HG03457 (cell line): ENCODE measurements around the gene STX8.
A peak's percentile ranks its signal among the peaks of the same experiment; 100 is the strongest.
"Not testable (repeated sequence)": the region's sequence is repeated elsewhere in the genome, so short reads cannot be mapped to it uniquely, and the experiment has no call there.

Experiments used
- ATAC-seq: cut with Tn5 transposase; IDR thresholded peaks from one replicate; pipeline ENCODE4 v1.9.1; 2021; ENCODE audit warnings: moderate number of reproducible peaks; ENCODE audit not compliant: unreplicated experiment

STX8 gene, protein sequence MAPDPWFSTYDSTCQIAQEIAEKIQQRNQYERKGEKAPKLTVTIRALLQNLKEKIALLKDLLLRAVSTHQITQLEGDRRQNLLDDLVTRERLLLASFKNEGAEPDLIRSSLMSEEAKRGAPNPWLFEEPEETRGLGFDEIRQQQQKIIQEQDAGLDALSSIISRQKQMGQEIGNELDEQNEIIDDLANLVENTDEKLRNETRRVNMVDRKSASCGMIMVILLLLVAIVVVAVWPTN

DNA sequence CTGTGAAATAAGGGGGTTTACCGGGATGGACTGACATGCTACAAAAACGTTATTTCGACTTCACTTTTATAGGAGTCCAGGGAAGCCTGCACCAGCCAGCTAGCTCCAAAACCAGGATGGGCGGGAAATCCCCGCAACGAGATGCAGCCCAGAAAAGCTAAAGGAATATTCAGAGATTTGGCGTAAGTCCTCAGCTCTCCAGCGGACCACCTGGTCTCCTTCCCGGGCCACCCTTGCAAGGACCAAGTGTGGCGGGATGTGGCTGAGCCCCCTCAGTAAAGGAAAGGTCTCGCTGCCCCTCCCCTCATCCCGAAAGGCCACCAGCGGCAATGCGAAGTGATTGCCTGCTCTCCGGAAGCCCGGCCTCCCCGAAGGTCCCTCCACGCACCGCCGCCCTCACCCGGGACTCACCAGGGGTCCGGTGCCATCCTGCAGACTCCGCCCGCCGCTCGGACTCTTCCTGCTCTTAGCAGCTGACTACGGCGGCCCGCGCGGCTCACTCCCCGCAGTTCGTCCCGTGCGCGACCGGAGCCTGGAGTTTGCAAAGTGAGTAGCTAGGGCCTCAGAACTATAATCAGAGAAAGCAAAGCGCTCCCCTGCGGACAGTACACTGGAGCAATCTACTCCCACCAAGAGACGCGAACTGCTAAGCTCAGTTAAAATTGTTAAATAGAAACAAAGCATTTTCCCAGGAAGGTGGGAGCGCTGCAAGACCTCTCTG is at the start of gene STX8:
Gene STX8 (minus strand): TSS at position 440 of the 721 bp plus-strand sequence. CDS start 12 bp downstream, at position 428.
- ATAC-seq: peak; percentile 77

DNA sequence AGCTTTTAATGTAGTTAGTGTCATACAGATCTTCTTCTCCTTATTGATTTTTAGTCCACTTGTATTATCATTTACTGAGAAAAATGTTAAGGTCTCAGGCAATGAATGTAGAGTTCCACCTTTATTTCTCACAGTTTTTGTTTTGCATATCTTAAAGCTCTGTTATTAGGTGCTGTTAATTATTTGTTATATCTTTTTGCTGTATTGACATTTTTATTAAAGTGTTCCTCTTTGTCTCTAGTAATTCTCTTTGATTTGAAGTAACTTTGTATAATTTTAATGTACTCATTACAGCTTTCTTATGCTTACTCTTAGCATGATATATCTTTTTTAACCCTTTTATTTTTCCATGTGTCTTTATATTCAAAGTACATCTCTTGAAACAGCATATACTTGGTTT is 47.3 kb upstream of the STX8 start:
- no peak for ATAC-seq

DNA sequence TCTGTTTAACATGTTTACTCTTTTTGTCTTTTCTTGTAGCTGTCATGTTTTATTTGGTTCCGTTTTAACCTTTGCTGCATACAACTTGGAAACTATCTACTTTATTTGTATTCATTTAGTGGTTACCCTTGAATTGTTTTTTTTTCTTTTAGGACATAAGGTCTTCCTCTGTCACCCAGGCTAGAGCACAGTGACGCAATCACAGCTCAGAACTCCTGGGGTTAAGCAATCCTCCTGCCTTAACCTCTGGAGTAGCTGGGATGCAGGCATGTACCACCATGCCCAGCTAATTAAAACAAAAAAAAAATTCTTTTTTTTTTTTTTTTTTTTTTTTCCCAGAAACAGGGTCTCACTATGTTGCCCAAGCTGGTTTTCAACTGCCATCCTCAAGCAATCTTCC is 39.9 kb upstream of the STX8 start:
- ATAC-seq: no peak

DNA sequence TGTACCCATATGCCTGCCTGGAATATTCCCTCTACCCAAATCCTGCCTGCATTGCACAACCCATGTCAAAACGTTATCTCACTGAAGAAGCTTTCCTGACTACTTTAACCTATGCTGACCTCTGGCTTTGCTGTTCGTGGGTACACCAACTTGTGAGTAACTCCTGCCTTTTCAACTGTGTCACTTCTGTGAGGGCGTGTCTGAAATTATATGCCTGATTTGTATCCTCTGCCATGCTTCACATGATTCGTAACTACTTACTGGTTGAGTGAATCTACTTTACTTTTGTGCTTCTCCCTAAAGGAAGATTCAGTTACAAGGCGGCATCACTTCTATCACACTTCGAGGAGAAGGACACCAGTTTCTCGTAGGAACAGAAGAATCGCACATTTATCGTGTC is 36.4 kb upstream of the STX8 start:
- no peak for ATAC-seq

DNA sequence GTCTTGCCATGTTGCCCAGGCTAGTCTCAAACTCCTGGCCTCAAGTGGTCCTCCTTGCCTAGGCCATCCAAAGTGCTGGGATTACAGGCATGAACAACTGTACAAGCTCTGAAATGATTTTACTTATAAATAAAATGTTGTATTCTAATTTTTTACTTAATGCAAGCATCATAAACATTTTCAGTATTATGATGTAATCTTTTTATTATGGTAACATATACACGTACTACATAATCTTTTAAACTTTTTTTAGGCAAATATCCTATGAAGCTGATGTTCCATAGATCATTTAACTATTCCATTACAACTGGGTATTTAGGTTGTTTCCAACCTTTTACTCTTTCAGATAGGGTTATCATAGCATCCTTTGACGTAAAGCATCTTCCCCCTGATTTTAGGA is 35.9 kb upstream of the STX8 start:
- no peak for ATAC-seq

DNA sequence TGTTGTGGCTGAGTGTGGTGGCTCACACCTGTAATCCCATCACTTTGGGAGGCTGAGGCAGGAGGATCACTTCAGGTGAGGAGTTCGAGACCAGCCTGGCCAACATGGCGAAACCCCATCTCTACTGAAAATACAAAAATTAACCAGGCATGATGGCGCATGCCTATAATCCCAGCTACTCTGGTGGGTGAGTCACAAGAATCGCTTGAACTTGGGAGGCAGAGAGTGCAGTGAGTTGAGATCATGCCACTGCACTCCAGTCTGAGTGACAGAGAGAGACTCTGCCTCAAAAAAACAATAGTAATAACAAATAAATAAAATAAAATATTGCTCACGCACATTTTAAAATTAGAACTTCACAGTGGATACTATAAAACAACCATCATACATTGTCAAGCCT is 31.4 kb upstream of the STX8 start:
- not testable (repeated sequence) for ATAC-seq

DNA sequence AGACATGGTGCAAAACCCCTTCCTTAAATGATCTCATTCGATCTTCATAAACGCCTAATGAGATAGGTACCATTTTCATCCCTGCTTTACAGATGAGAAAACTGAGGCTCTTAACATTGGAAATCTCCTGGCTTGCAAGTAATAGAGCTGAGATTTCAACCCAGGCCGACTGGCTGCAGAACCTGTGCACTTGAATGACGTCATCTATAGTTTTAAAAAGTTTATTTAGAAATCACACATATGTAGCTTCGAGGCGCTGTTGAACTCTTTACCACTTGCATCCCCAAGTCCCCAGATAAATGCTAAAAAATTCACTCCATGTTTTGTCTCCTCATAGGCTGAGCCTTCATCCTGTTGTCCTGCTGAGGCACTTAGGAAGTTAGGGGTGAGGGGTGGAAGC is 30.8 kb upstream of the STX8 start:
- ATAC-seq: no peak

DNA sequence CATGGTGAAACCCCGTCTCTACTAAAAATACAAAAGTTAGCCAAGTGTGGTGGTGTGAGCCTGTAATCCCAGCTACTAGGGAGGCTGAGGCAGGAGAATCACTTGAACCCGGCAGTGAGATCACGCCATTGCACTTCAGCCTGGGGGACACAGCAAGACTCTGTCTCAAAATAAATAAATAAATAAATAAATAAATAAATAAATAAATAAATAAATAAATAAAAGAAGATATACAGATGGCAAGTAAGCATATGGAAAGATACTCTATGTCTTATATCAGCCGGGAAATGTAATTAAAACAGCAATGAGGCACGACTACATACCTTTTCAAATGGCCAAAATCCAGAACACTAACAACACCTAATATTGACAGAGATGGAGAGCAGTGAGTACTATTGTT is 29.0 kb upstream of the STX8 start:
- not testable (repeated sequence) for ATAC-seq

DNA sequence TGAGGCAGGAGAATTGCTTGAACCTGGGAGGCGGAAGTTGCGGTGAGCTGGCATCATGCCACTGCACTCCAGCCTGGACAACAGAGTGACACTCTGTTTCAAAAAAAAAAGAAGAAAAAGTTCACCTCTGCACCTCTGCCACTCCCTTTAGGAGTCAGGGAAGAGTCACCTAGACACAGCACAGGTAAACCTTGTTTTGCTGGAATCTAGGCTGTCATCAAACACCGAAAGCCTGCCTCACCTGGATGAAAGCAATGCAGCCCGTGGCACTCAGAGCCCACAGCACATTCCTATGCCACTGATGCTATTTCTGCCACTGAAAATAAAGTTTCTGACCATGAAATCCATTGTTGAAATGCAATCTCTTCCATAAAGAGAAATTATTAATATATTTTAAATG is 23.0 kb upstream of the STX8 start:
- ATAC-seq: no peak

DNA sequence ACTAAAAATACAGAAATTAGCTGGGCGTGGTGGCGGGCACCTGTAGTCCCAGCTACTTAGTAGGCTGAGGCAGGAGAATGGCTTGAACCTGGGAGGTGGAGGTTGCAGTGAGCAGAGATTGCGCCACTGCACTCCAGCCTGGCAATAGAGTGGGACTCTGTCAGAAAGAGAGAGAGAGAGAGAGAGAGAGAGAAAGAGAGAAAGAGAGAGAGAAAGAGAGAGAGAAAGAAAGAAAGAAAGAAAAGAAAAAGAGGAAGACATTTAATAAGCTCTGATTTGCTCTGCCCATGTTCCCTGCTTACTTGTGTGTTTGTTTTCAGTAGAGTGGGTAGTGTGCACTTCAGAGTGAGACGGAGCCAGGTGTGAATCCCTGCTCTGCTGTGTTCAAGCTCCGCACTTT is 22.0 kb upstream of the STX8 start:
- not testable (repeated sequence) for ATAC-seq

DNA sequence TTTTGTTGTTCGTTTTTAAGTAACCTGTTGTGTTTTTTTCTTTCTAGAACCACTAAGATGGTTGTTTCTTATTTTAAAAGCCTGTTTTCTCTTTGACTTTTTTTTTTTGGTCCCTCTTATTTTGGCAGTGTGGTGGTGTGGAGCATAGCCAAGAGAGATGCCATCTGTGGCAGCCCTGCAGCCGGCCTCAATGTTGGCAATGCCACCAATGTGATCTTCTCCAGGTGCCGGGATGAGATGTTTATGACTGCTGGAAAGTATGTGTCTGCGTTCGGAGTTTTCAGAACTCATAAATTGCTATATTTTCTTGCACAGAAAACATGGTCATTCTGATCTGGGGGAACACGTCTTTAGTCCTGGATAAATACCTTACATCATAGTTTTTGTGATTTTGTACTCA is 18.4 kb upstream of the STX8 start:
- no peak for ATAC-seq

DNA sequence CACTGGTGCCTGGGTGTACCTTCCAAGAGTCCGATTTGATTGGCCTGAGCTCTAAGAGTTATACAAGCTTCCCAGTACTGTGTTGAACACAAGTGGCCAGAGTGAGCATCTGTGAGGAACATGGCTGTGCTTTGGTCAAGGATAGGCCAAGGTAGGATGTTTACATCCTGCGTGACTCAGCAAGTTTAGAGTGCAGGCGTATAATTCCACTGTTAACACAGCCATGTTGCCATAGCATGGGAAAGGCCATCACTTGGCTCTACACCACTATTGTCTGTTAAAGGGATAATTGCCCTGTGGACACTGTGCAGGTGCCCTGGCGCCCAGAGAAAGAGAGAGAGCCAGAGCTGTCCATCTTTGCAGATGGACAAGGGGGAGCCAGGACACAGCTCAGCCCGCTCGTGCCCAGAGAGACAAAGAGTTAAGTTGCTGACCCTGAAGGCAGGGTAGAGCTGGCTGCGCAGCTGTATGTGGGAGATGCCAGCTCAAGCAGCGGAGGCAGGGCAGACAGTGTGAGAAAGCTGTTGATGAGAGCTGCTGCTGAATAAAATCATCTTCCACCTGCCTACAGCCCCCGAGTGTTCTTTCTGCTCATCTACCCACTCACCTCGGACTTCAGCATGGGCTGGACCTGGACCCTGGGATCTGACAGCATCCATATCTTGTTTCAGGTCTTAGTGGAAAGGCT is 12.5 kb upstream of the STX8 start:
- no peak for ATAC-seq

DNA sequence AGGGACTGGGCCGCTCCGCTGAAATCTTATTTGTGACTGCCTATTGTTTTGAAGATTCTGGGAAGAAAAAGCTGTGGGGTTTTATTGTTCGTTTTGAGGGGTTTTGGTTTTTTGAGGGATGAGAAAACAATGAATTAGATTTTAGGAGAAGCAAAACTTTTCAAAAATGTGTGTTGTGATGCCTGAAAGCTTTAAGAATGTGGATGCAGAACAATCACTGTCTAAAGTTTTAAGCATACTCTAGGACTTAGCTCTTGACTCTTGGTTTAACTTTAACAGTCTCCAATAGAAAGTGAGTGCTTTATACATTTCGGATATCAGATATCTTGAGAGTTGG is 1.7 kb upstream of the STX8 start:
- ATAC-seq: no peak

DNA sequence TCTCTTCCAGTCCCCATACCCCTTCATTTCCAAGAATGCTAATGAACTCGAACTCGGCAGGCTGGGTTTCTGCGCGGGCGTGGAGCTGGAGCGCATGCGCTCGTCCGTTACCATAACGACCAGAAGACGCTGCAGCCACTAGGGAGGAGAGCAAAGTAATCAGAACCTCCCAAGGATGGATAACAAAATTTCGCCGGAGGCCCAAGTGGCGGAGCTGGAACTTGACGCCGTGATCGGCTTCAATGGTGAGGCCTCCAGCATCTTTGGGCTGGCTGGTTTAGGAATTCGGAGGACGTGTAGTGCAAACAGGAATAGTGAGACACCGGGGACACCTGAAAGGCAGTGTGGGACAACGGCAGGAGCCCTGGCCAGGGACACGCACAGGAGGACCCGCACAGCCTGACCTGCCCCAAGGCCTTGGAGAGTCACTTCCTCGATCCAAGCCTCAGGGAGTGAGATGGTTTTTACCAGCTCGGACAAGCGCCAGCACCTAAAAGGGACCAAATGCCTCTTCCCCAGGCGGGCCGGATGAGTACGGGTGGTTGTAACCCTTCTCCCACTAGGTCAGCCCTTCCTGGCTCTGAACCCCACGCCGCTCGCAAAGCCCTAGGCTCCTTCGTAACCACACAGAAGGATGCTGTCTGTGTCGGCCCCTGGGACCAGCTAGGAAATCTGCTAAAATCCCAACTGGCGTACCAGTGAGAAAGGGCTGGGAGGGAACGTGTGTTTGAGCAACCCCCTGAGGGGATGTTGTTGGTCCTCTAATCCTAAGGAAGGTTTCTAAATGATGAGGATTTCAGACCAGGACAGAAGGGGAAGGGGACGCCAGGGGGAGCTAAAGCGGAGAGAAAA is 1.1 kb upstream of the STX8 start, which contains the start of gene CFAP52:
Gene CFAP52 (plus strand): TSS at position 122 of the 852 bp plus-strand sequence. CDS start 54 bp downstream, at position 176.
- ATAC-seq: no peak

DNA sequence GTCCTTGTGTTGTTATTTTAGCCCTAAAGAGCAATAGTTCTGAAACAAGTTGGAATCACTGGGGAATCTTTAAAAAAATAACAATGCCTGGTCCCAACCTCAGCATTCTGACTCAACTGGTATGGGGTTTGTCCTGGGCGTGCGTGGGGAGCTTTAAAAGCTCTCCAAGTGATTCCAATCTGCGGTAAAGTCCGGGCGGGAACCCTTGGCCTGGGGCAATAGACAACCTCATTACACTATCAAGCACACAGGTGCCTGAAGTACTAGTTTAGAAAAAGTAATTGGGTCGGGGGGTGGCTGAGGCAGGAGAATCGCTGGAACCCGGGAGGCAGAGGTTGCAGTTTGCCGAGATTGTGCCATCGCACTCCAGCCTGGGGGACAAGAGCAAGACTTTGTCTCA is 4.4 kb downstream of the STX8 start:
- no peak for ATAC-seq

DNA sequence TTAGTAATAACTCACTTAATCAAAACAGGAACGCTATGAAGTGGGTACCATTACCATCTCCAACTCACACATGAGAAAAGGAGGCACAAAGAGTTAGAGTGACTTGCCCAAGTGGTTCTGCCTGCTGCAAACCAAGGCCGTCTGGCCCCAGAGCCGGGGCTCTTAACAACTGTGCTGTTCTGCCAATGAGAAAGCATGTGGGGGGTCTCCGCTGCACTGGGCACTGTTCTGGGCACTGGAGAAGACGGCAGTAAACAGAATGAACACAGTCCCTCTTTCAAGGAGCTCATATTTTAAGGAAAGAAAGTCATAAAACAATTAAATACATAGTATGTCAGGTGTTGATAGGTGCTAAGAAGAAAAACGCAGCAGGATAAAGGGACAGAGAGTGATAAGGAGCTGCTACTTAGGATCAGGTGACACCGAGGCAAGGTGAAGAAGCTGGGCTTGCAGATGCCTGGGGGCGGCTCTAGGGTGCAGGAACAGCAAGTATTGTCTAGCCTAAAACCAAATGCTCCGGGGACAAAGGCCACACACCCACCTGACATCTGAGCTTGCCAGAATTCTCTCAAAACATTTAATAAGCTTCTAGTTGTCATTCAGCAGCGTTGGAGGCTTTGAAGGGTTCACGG is 6.5 kb downstream of the STX8 start:
- no peak for ATAC-seq

DNA sequence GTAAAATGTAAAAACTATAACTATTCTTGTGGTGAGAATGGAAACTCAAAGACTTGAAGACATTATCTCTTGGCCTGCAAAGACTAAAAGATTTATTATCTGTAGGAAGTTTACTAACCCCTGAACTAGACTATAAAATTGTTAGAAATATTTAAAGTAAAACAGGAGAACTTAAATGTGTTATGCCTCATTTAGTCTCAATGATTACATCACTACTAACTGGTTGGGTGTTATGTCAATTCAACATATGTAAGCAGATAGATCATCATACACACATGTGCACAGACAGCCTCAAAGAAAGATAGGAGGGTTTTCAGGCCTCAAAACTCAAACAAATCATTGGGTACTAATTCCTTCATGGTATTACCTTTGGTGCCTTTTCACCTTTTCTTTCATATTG is 7.6 kb downstream of the STX8 start:
- ATAC-seq: no peak

DNA sequence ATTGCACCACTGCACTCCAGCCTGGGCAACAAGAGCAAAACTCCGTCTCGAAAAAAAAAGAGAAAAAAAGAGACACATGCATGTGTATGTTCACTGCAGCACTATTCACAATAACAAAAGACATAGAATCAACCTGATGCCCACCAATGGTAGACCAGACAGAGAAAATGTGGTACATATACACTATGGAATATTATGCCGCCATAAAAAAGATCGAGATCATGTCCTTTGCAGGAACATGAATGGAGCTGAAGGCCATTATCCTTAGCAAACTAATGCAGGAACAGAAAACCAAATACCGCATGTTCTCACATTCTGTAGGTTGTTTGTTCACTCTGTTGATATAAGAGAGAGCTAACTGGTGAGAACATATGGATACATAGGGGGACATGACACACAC is 8.9 kb downstream of the STX8 start:
- ATAC-seq: not testable (repeated sequence)

DNA sequence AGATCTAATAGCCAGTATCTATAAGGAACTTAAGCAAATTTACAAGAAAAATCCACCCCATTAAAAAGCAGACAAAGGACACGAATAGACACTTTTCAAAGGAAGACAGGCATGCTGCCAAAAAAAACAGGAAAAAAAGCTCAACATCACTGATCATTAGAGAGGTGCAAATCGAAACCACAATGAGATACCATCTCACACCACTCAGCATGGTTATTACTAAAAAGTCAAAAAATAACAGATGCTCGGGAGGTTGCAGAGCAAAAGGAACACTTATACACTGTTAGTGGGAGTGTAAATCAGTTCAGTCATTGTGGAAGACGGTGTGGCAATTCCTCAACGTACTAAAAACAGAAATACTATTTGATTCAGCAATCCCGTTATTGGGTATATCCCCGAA is 9.6 kb downstream of the STX8 start:
- ATAC-seq: no peak

DNA sequence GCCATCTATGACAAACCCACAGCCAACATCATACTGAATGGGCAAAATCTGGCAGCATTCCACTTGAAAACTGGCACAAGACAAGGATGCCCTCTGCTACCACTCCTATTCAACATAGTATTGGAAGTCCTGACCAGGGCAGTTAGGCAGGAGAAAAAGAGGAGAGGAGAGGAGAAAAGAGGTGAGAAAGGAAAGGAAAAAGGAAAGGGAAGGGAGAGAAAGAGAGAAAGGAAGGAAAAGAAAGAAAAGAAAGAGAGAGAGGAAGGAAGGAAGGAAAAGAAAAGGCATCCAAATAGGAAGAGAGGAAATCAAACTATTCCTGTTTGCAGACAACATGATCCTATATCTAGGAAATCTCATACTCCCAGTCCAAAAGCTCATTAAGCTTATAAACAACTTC is 11.5 kb downstream of the STX8 start:
- ATAC-seq: no peak

DNA sequence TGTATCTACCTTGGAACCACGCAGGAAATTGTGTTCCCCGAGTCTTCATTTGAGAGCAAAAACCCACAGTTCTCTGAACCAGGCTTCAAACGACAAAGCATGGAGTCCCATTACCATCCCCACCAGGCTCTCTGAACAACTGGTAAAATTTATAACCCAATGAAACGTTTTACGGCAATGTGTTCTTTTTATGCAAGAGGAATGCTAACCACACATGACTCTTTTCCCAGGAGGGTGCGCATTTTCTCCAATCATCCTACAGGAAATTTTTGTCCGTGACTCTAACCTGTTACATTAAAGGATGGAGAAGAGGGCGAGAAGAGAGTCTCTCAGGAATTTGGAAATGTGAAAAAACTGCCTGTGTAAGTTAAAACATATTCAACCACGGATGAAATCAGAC is 17.8 kb downstream of the STX8 start:
- ATAC-seq: no peak
